Stimulated activated CD4-positive, alpha-beta T cell treated with anti-CD3 and anti-CD28 coated beads, Interleukin-2, amount 100 ng/mL, for 24 hours (primary cell): ENCODE data around the gene LGALS3.
"Not testable (repeated sequence)": the region's sequence is repeated elsewhere in the genome, so short reads cannot be mapped to it uniquely, and the experiment has no call there.

Experiments
- DNase-seq, 2 donors: peaks; one replicate each; pipeline ENCODE4 v3.0.0-alpha.2; 2020

LGALS3 gene

GRCh38 chr14:55129086-55129427, at the start of gene LGALS3:
Gene LGALS3 (plus strand): TSS chr14:55129252. CDS start chr14:55137374, 8,122 bp downstream.
- peak; percentile 29 to 56 for DNase-seq

- DNase-seq: not testable (repeated sequence)
Observed at GRCh38 chr14:55079961-55080360, 49.1 kb upstream of the LGALS3 start.

- no peak for DNase-seq
Observed at GRCh38 chr14:55084401-55085059, 44.5 kb upstream of the LGALS3 start.

- DNase-seq: no peak
Observed at GRCh38 chr14:55085060-55085660, 43.9 kb upstream of the LGALS3 start.

- DNase-seq: no peak
Observed at GRCh38 chr14:55086938-55087337, 42.1 kb upstream of the LGALS3 start.

GRCh38 chr14:55088356-55088755, 40.7 kb upstream of the LGALS3 start:
- DNase-seq: no peak

- DNase-seq: no peak
Observed at GRCh38 chr14:55092341-55092740, 36.7 kb upstream of the LGALS3 start.

GRCh38 chr14:55094292-55095157, 34.5 kb upstream of the LGALS3 start:
- no peak for DNase-seq

- peak; percentile 53 to 63 for DNase-seq
Observed at GRCh38 chr14:55097881-55098560, 31.0 kb upstream of the LGALS3 start.

GRCh38 chr14:55098561-55098898, 30.5 kb upstream of the LGALS3 start:
- no peak for DNase-seq

GRCh38 chr14:55099756-55100155, 29.3 kb upstream of the LGALS3 start:
- no peak for DNase-seq

- no peak for DNase-seq
Observed at GRCh38 chr14:55101698-55102097, 27.4 kb upstream of the LGALS3 start.

- peak; percentile 20 to 38 for DNase-seq
Observed at GRCh38 chr14:55102141-55102621, 26.9 kb upstream of the LGALS3 start.

GRCh38 chr14:55103005-55103640, 25.9 kb upstream of the LGALS3 start:
- DNase-seq: peak; percentile 42 to 51

- DNase-seq: no peak
Observed at GRCh38 chr14:55103971-55104954, 24.8 kb upstream of the LGALS3 start.

- no peak for DNase-seq
Observed at GRCh38 chr14:55105991-55106390, 23.1 kb upstream of the LGALS3 start.

GRCh38 chr14:55107766-55108554, 21.1 kb upstream of the LGALS3 start:
- DNase-seq: peak; percentile 24 to 33

GRCh38 chr14:55109836-55110235, 19.2 kb upstream of the LGALS3 start:
- DNase-seq: no peak

GRCh38 chr14:55111122-55111708, 17.8 kb upstream of the LGALS3 start:
- no peak for DNase-seq

- DNase-seq: no peak
Observed at GRCh38 chr14:55114720-55115119, 14.3 kb upstream of the LGALS3 start.
